ENCODE results near the gene ATG2A.
"Not testable (repeated sequence)": the region's sequence is repeated elsewhere in the genome, so short reads cannot be mapped to it uniquely, and the experiment has no call there.

ATG2A gene

GRCh38 chr11:64851831-64852351 lies 65.1 kb downstream of the ATG2A start:
- no peak for DNase-seq

GRCh38 chr11:64850979-64851567 lies 65.9 kb downstream of the ATG2A start:
- DNase-seq = no peak

- DNase-seq = no peak
Observed at GRCh38 chr11:64849598-64850356, 67.2 kb downstream of the ATG2A start.

GRCh38 chr11:64848826-64849597 lies 68.0 kb downstream of the ATG2A start:
- DNase-seq = no peak

GRCh38 chr11:64848214-64848825 lies 68.7 kb downstream of the ATG2A start:
- DNase-seq = no peak

GRCh38 chr11:64846998-64847666 lies 69.9 kb downstream of the ATG2A start:
- no peak for DNase-seq

GRCh38 chr11:64845776-64846129 lies 71.3 kb downstream of the ATG2A start:
- DNase-seq = not testable (repeated sequence)

GRCh38 chr11:64845129-64845775 lies 71.8 kb downstream of the ATG2A start:
- DNase-seq = no peak

All from cortex of kidney (tissue), 1 donor.